HL-60 (cell line): ENCODE measurements around the gene MON2.

Source experiments
- DNase-seq, 2 experiments: peaks; one replicate each; pipeline ENCODE4 v3.0.0-alpha.2; 2010 to 2020; ENCODE audit warnings: low read depth in 1 of 2, low spot score in 1 of 2
- H3K27ac ChIP-seq: fragments of 250-450 bp; sonication (Bioruptor Pico); replicated peaks from 2 replicates; pipeline ENCODE4 v1.5.1; 2020; ENCODE audit warnings: mild to moderate bottlenecking, moderate library complexity
- H3K27me3 ChIP-seq: fragments of 250-450 bp; sonication (Bioruptor Pico); 2 replicates; pipeline ENCODE4 v1.5.1; 2021; ENCODE audit warnings: mild to moderate bottlenecking, moderate library complexity; ENCODE audit not compliant: insufficient read depth, poor library complexity, severe bottlenecking
- H3K4me3 ChIP-seq: replicated peaks from 2 replicates; pipeline ENCODE4 v1.5.1; 2011; ENCODE audit warnings: mild to moderate bottlenecking, control low read depth, low read length; ENCODE audit not compliant: insufficient read depth
- GABPA ChIP-seq: IDR thresholded peaks from 2 replicates; pipeline ENCODE4 v1.6.1; 2012; ENCODE audit warnings: low read depth
- POLR2AphosphoS5 ChIP-seq: IDR thresholded peaks from 2 replicates; pipeline ENCODE4 v1.6.1; 2012; ENCODE audit warnings: low read depth
- SPI1 ChIP-seq: IDR thresholded peaks from 2 replicates; pipeline ENCODE4 v1.6.1; 2012; ENCODE audit warnings: low read depth, mild to moderate bottlenecking, borderline replicate concordance
- TF ChIP-seq, protein P1 (sequence below): IDR thresholded peaks from one replicate; pipeline ENCODE4 v1.5.1; 2011; ENCODE audit warnings: low read length, control low read depth, inconsistent platforms; ENCODE audit not compliant: insufficient read depth
- TF ChIP-seq, protein P2 (sequence below): IDR thresholded peaks from 2 replicates; pipeline ENCODE4 v1.6.1; 2012; ENCODE audit warnings: low read depth; ENCODE audit not compliant: insufficient replicate concordance

Gene MON2

DNA sequence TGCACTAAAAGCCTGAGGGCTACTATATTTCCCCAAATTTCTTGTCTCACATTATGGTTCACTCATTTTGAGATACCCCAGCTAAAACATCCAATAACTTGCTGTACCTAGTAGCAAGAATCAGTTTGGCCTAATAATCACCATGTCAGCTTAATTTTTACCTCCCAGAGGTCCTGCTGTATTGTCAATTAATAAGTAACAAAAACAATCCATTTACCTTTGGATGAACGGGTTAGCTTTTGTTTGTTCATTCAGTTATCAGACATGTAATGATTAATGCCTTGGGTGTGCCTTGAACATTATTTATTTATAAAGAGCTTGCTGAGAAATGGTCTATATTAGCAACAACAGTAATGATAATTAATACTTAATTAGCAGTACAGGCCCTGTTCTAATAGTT, 57.0 kb downstream of the MON2 start:
- TF ChIP-seq GABPA (no peak), SPI1 (no peak), POLR2AphosphoS5 (no peak)
- TF ChIP-seq, protein P1, sequence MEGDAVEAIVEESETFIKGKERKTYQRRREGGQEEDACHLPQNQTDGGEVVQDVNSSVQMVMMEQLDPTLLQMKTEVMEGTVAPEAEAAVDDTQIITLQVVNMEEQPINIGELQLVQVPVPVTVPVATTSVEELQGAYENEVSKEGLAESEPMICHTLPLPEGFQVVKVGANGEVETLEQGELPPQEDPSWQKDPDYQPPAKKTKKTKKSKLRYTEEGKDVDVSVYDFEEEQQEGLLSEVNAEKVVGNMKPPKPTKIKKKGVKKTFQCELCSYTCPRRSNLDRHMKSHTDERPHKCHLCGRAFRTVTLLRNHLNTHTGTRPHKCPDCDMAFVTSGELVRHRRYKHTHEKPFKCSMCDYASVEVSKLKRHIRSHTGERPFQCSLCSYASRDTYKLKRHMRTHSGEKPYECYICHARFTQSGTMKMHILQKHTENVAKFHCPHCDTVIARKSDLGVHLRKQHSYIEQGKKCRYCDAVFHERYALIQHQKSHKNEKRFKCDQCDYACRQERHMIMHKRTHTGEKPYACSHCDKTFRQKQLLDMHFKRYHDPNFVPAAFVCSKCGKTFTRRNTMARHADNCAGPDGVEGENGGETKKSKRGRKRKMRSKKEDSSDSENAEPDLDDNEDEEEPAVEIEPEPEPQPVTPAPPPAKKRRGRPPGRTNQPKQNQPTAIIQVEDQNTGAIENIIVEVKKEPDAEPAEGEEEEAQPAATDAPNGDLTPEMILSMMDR = no peak
- TF ChIP-seq, protein P2, sequence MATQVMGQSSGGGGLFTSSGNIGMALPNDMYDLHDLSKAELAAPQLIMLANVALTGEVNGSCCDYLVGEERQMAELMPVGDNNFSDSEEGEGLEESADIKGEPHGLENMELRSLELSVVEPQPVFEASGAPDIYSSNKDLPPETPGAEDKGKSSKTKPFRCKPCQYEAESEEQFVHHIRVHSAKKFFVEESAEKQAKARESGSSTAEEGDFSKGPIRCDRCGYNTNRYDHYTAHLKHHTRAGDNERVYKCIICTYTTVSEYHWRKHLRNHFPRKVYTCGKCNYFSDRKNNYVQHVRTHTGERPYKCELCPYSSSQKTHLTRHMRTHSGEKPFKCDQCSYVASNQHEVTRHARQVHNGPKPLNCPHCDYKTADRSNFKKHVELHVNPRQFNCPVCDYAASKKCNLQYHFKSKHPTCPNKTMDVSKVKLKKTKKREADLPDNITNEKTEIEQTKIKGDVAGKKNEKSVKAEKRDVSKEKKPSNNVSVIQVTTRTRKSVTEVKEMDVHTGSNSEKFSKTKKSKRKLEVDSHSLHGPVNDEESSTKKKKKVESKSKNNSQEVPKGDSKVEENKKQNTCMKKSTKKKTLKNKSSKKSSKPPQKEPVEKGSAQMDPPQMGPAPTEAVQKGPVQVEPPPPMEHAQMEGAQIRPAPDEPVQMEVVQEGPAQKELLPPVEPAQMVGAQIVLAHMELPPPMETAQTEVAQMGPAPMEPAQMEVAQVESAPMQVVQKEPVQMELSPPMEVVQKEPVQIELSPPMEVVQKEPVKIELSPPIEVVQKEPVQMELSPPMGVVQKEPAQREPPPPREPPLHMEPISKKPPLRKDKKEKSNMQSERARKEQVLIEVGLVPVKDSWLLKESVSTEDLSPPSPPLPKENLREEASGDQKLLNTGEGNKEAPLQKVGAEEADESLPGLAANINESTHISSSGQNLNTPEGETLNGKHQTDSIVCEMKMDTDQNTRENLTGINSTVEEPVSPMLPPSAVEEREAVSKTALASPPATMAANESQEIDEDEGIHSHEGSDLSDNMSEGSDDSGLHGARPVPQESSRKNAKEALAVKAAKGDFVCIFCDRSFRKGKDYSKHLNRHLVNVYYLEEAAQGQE = no peak
- no peak overlapping the region for H3K4me3 ChIP-seq
- DNase-seq = no peak
- no peak overlapping the region for H3K27ac ChIP-seq
- no peaks in the 10 kb centered on the region for H3K27me3 ChIP-seq

DNA sequence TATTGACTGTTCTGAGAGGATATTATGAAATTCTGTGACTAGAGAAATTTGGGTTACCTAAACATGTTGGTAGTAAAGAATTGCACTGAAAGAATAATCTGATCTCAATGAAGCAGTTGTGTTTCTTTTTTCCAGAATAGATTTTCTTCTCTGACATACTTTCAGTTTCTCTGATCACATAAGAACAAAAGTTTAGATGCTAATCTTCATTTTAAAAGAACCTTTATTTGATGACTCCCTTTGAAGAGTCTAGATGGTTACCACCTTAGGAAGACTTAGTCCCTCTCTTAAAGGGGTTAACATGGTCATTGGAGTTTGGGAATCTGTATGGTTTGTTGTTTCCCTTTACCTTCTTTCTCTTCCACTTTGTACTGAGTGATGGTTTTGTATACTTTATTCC, 58.6 kb downstream of the MON2 start:
- no peak for DNase-seq
- H3K4me3 ChIP-seq = no peak overlapping the region
- H3K27me3 ChIP-seq = no peaks in the 10 kb centered on the region
- H3K27ac ChIP-seq = no peak overlapping the region
- TF ChIP-seq GABPA (no peak), SPI1 (no peak), POLR2AphosphoS5 (no peak)
- TF ChIP-seq, protein P2 = no peak
- TF ChIP-seq, protein P1 = no peak

DNA sequence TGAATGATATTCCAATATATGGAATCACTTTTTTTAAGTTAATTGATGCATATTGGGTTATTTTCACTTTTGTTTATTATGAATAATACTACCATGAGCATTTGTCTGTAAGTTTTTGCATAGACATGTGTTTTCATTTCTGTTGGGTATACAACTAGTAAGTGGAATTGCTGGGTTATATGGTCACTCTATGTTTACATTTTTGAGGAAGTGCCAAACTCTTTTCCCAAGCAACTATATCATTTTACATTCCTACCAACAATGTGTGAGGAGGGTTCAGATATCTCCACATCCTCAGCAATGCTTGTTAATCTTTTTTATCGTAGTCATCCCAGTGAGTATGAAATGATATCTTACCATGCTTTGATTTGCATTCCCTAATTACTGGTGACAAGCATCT, 64.0 kb downstream of the MON2 start:
- no peak overlapping the region for H3K27ac ChIP-seq
- H3K27me3 ChIP-seq = no peaks in the 10 kb centered on the region
- TF ChIP-seq, protein P1 = no peak
- TF ChIP-seq, protein P2 = no peak
- no peak for TF ChIP-seq GABPA
- TF ChIP-seq POLR2AphosphoS5 = no peak
- TF ChIP-seq SPI1 = no peak
- DNase-seq = no peak
- H3K4me3 ChIP-seq = no peak overlapping the region
